ENCODE data around the gene HIRA. TPM values are rescaled to one million over a fixed set of nuclear protein-coding genes. Genes with fewer than 3 reads are reported as not detected.

HIRA gene
- total and polyA plus RNA-seq, 2 of the 8 experiments (the other 6 are each of a cell fraction or from before 2014, with no cell fraction given): 34.9 to 67.2 TPM

DNA sequence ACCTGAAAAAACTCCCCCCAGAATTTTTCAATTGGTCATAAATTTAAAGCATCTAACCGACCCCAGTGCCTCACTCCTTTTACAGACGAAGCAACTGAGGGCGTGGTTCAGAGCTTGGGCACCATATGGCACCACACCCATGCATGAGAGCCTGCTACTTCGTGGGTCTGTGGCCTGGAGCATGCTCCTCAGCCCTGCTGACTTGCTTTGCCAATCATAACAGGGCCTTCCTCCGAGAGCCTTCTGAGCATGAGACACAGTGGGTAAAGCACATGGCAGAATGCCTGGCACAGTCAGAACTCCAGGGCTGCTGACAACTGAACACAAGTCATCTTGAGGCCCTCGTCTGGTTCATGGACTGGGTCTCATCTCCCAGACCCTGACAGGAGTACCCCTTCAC lies 33.3 kb downstream of the HIRA start:
- POLR2A ChIA-PET (ENCODE audit: partially characterized antibody): no interaction called here
- Histone ChIP-seq H3K79me1 (ENCODE audit: low read depth, low read length) (no peaks in the 10 kb centered on the region), H3K27me3 (replicated peaks in 1 of 4; ENCODE audit: control insufficient read depth in 3 of 4, extremely low read depth in 1 of 4, insufficient read depth in 3 of 4, low read length in 3 of 4) (no peaks in the 10 kb centered on the region), H3K36me3 (ENCODE audit: control insufficient read depth in 2 of 4, insufficient read depth in 4 of 4, low read length in 3 of 4) (peaks cover 19 to 46% (median 35%) of the 10 kb centered on the region in 4 experiments), H3K4ac (replicated peaks; ENCODE audit: insufficient read length, low read depth, low read length) (no peak overlapping the region), H4K5ac (ENCODE audit: insufficient read length, low read depth, low read length) (no peak overlapping the region), H3K4me2 (ENCODE audit: insufficient read depth in 1 of 2, low read depth in 2 of 2, low read length in 2 of 2) (no peak overlapping the region), H3K14ac (ENCODE audit: insufficient read length) (no peak overlapping the region), H2BK5ac (ENCODE audit: low read depth, low read length) (no peak overlapping the region), H3K79me2 (ENCODE audit: control insufficient read depth in 1 of 2, insufficient read depth in 2 of 2, low read length in 2 of 2) (no peaks in the 10 kb centered on the region), H2AFZ (ENCODE audit: low read length) (no peak overlapping the region), H3K23me2 (ENCODE audit: low read depth, low read length) (no peaks in the 10 kb centered on the region), H2BK12ac (ENCODE audit: low read depth, low read length) (no peak overlapping the region), H3K56ac (replicated peaks; ENCODE audit: insufficient read length, low read depth, low read length) (no peak overlapping the region), H2BK20ac (ENCODE audit: low read length) (no peak overlapping the region), H2BK15ac (ENCODE audit: low read length) (no peak overlapping the region), H3K9ac (replicated peaks in 1 of 4; ENCODE audit: extremely low read depth in 1 of 4, low read depth in 3 of 4, low read length in 3 of 4) (no peak overlapping the region), H3K9me3 (ENCODE audit: insufficient read depth in 2 of 2, low read depth in 1 of 2, low read length in 1 of 2) (no peaks in the 10 kb centered on the region), H3K23ac (ENCODE audit: insufficient read length) (no peak overlapping the region), H2AK5ac (ENCODE audit: low read depth, low read length) (no peak overlapping the region), H4K91ac (replicated peaks; ENCODE audit: insufficient read length, low read length) (no peak overlapping the region), H3K4me1 (replicated peaks in 1 of 4; ENCODE audit: control insufficient read depth in 3 of 4, insufficient read depth in 4 of 4, low read length in 3 of 4) (no peaks in the 10 kb centered on the region), H3K27ac (ENCODE audit: low read depth, low read length) (no peak overlapping the region), H4K20me1 (replicated peaks in 1 of 2; ENCODE audit: control insufficient read depth in 1 of 2, insufficient read depth in 2 of 2, low read length in 2 of 2) (peaks cover 2 to 5% of the 10 kb centered on the region in 2 experiments), H3K18ac (ENCODE audit: extremely low read depth, low read length) (no peak overlapping the region), H2BK120ac (replicated peaks; ENCODE audit: low read depth, low read length) (no peak overlapping the region), H3K4me3 (ENCODE audit: extremely low read depth in 1 of 4, insufficient read depth in 2 of 4, low read depth in 3 of 4, low read length in 4 of 4) (no peak overlapping the region), H4K8ac (ENCODE audit: extremely low read depth, insufficient read depth, low read length) (no peak overlapping the region; the same call in 1 of the 2 replicates)
- CTCF ChIA-PET (ENCODE audit: partially characterized antibody): interaction anchor here (0.6 kb wide), 1 partner anchor 1960 kb away, joined by 3 read pairs; no protein-coding TSS in a partner anchor
- FAIRE-seq: no peak
- 93% methylated on average over 6 of the region's 6 CpGs; no CpG with 5 or more reads in 1 of the 2 experiments for WGBS, 2 experiments (ENCODE audit: extremely low coverage in 1 of 2, insufficient coverage in 1 of 2, insufficient read length in 1 of 2, insufficient replicate concordance in 2 of 2, low coverage in 1 of 2, low lambda C conversion rate in 2 of 2, missing lambda C conversion rate in 1 of 2)
- no peak for DNase-seq (ENCODE audit: low read depth in 1 of 2, low spot score in 2 of 2)
- TF ChIP-seq POLR2A (IDR thresholded peaks at IDR 0.05; ENCODE audit: control extremely low read depth in 1 of 2, low read depth in 2 of 2, low read length in 2 of 2): no peak
- TF ChIP-seq RAD21 (IDR thresholded peaks at IDR 0.05 in 1 of 2, conservative IDR thresholded peaks at IDR 0.05 in 1 of 2; ENCODE audit: low read depth in 2 of 2, low read length in 2 of 2): no peak
- no peak for TF ChIP-seq RFX5 (IDR thresholded peaks at IDR 0.05; ENCODE audit: borderline replicate concordance, low read depth, low read length)
